GM19099 (cell line): ENCODE results near the gene KCNG1.

Experiments
- POLR2A ChIP-seq: IDR thresholded peaks from 3 replicates; pipeline ENCODE4 v1.6.1; 2011; ENCODE audit warnings: low read depth; ENCODE audit not compliant: insufficient read length; ENCODE audit errors: extremely low read depth

KCNG1 gene

GRCh38 chr20:50991076-50991475 is 31.8 kb downstream of the KCNG1 start:
- TF ChIP-seq POLR2A = no peak

DNA sequence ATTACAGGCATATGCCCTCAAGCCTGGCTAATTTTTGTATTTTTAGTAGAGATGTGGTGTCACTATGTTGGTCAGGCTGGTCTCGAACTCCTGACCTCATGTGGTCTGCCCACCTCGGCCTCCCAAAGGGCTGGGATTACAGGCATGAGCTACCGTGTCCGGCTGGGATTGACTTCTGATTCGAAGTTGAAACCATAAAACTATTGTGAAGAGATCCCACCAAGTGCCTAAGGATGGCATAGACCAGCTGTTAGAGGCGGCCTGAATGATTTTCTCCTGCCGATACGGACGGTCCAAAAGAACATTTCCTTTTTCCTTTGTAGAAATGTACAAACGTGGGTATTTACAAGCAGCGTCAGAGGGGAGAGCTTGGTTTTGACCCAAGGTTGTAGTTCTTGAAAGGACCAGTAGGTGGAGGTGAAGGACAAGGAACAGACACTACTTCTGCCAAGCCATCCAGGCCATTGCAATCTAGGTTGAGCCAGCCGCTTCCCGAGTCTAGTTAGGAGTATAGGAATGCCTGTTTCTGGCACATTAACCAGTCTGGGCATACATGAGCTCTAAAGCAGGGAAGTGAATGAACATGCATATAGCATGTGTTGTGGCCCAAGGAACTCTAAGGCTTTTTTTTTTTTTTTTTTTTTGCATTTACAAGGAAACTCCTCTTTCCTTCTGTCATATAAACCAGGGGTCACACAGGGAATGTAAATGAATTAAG is 35.3 kb downstream of the KCNG1 start:
- TF ChIP-seq POLR2A = no peak

DNA sequence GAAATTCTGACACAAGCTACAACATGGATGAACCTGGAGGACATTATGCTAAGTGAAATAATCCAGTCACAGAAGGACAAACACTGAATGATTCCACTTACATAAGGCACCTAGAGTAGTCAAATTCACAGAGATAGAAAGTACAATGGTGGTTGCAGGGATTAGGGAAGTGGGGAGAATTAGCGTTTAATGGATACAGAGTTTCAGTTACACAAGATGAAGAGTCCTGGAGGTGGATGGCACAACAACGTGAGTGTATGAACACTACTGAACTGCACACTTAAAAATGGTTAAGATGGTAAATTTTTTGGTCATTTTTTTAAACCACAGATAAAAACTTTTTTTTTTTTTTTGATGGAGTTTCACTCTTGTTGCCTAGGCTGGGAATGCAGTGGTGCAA is 39.6 kb downstream of the KCNG1 start:
- TF ChIP-seq POLR2A = no peak

- TF ChIP-seq POLR2A = no peak
These were observed 40.5 kb downstream of the KCNG1 start for GRCh38 chr20:50982363-50982762.

- no peak for TF ChIP-seq POLR2A
These were observed 41.2 kb downstream of the KCNG1 start for GRCh38 chr20:50981714-50982048.

DNA sequence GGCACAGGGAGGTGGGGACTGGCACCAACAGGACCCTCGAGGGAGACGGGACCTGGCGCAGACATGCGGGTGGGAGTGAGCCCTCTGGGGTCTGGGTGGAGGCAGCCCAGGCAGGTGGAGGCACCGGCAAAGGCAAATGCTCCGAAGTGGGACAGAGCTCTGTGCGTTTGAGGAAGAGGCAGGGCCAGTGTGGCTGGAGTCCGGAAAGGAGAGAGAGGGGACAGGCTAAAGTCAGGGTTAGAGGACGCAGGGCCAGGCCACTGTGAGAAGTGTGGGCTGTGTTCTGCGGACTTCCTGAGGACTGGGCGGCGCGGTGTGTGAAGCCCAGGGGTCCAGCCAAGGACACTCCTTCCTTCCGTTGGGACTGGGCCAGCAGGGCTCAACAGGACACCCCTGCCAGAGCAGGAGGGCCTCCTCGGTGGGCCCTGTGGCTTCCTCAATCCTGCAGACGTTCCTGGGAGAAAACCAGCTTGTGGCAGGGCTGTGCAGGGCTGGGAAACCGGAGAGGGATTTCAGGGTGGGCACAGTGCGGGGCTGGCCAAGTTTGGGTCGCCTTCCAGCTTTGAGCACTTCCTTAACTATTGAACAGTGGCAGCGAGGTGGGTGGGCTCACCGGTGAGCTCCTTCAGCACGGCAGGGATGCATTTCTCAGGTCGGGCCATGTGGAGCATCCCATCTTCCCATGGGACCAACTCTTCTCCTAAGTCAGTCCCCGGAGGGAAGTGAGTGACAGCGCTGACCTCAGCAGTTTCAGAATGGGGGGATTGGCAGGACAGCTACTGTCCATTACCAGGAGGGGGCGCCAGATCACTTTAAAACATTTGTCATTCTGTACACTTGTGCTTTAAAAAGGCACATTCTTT is 41.8 kb downstream of the KCNG1 start:
- no peak for TF ChIP-seq POLR2A

- TF ChIP-seq POLR2A = no peak
These were observed 42.7 kb downstream of the KCNG1 start for GRCh38 chr20:50980071-50980681.

- no peak for TF ChIP-seq POLR2A
These were observed 45.6 kb downstream of the KCNG1 start for GRCh38 chr20:50977066-50978021.

DNA sequence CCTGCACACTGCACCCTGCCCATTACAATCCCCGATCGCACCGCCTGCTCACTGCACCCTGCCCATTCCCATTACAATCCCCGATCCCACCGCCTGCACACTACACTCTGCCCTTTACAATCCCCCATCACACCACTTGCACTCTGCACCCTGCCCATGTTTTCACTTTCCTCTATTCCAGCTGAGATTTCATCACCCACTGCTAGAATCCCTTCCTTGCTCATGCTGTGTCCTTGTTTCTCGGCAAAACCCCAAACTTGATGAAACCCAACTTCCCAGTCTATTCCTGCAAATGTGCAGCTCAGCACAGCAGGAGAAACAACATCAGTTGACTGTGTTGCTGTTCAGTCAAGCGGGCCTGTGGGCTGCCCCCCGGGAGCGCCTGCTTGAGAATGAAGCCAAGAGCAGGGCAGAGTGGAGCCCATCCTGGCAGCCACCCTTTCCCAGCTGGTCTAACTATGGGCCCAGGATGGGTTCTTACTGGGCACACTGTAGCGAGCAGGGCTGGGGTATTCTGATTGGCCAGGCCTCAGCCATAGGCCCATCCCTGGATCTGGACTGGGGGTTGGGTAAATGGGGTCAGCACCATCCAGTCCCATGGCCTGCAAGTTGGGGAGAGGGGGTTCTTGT is 47.1 kb downstream of the KCNG1 start:
- TF ChIP-seq POLR2A = no peak

- TF ChIP-seq POLR2A = no peak
These were observed 53.0 kb downstream of the KCNG1 start for GRCh38 chr20:50969912-50970311.

DNA sequence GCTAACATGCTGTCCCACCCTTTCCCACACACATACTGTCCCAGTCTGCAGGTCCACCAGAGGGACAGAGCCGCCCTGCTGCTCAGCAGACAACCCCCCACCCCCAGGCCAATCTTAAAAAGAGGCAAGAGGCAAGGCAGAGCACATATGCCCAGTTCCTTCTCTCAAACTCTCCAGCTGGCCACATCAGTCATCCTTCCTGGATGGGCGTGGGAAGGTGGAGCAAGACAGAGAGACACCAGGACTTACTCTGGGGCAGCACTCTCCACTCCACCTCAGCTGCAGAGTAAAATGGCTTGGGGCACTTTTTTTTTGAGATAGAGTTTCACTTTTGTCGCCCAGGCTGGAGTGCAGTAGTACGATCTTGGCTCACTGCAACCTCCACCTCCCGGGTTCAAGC is 53.5 kb downstream of the KCNG1 start:
- no peak for TF ChIP-seq POLR2A

- TF ChIP-seq POLR2A = no peak
These were observed 54.6 kb downstream of the KCNG1 start for GRCh38 chr20:50968289-50968688.

GRCh38 chr20:50967586-50967985 is 55.3 kb downstream of the KCNG1 start:
- no peak for TF ChIP-seq POLR2A

GRCh38 chr20:50959543-50960126 is 63.3 kb downstream of the KCNG1 start:
- no peak for TF ChIP-seq POLR2A
